Ascending aorta (tissue), 2 donors: Measurements from ENCODE around the gene CDK17. TPM values are rescaled to one million over a fixed set of nuclear protein-coding genes. Genes with fewer than 3 reads are reported as not detected.
"Not testable (repeated sequence)": the region's sequence is repeated elsewhere in the genome, so short reads cannot be mapped to it uniquely, and the experiment has no call there.

Experiments used
- DNase-seq, 2 donors: peaks; one replicate each; pipeline ENCODE4 v3.0.0-alpha.2; 2019; ENCODE audit warnings: low spot score in 2 of 2
- H3K27ac ChIP-seq, 2 donors: fragments of 200-600 bp; sonication (generic); one replicate each; pipeline ENCODE4 v1.5.1; 2016 to 2017; ENCODE audit warnings: mild to moderate bottlenecking in 1 of 2
- H3K27me3 ChIP-seq: fragments of 200-600 bp; sonication (generic); one replicate; pipeline ENCODE4 v1.5.1; 2017
- H3K36me3 ChIP-seq, 2 donors: fragments of 200-600 bp; sonication (generic); one replicate each; pipeline ENCODE4 v1.5.1; 2016
- H3K4me1 ChIP-seq, 2 donors: fragments of 200-600 bp; sonication (generic); one replicate each; pipeline ENCODE4 v1.5.1; 2016 to 2017; ENCODE audit warnings: mild to moderate bottlenecking in 1 of 2
- H3K4me3 ChIP-seq, 2 donors: fragments of 200-600 bp; sonication (generic); one replicate each; pipeline ENCODE4 v1.5.1; 2016 to 2017; ENCODE audit warnings: mild to moderate bottlenecking in 1 of 2
- H3K9me3 ChIP-seq, 2 donors: fragments of 200-600 bp; sonication (generic); one replicate each; pipeline ENCODE4 v1.5.1; 2016
- intact Hi-C: fragments of 100-400 bp; cut with DNase I; formaldehyde crosslinking; loops from one replicate; pipeline ENCODE4 v1.15.1; 2023
- total RNA-seq: library from RNA; depleted of rRNA; stranded (reverse); fragments of >200 nt; gene quantifications from one replicate; pipeline ENCODE4 v1.1.0, GENCODE V29; 2016
- TF ChIP-seq, protein P1 (sequence below), 3 experiments: fragments of 200-600 bp in 2 of 3; fragments of 450-650 bp in 1 of 3; sonication (generic) in 2 of 3; IDR thresholded peaks; one replicate each; pipeline ENCODE4 v1.5.1; 2016 to 2019; ENCODE audit warnings: antibody characterized with exemption in 3 of 3, mild to moderate bottlenecking in 1 of 3, moderate library complexity in 1 of 3

CDK17 gene
- total RNA-seq, 1 donor from 2014 or later, result 49.7 TPM

- intact Hi-C loops, result no loop called here
- Histone ChIP-seq H3K27me3 (no peaks in the 10 kb centered on the region), H3K4me3 (no peak overlapping the region), H3K27ac (no peak overlapping the region), H3K36me3 (no peaks in the 10 kb centered on the region), H3K4me1 (no peaks in the 10 kb centered on the region), H3K9me3 (no peaks in the 10 kb centered on the region)
- DNase-seq, result no peak
- TF ChIP-seq, protein P1, sequence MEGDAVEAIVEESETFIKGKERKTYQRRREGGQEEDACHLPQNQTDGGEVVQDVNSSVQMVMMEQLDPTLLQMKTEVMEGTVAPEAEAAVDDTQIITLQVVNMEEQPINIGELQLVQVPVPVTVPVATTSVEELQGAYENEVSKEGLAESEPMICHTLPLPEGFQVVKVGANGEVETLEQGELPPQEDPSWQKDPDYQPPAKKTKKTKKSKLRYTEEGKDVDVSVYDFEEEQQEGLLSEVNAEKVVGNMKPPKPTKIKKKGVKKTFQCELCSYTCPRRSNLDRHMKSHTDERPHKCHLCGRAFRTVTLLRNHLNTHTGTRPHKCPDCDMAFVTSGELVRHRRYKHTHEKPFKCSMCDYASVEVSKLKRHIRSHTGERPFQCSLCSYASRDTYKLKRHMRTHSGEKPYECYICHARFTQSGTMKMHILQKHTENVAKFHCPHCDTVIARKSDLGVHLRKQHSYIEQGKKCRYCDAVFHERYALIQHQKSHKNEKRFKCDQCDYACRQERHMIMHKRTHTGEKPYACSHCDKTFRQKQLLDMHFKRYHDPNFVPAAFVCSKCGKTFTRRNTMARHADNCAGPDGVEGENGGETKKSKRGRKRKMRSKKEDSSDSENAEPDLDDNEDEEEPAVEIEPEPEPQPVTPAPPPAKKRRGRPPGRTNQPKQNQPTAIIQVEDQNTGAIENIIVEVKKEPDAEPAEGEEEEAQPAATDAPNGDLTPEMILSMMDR (IDR thresholded peaks at IDR 0.05), result no peak
Observed at GRCh38 chr12:96442906-96443305, 42.7 kb upstream of the CDK17 start.

DNA sequence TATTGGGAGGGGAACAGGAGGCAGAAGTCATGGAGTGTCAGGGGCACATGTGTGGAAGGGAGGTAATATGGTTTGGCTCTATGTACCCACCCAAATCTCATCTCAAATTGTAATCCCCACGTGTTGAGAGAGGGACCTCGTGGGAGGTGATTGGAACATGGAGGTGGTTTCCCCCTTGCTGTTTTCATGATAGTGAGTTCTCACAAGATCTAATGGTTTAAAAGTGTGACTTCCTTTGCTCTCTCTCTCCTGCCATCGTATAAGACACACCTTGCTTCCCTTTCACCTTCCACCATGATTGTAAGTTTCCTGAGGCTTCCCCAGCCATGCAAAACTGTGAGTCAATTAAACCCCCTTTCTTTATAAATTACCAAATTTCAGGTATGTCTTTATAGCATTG is 41.6 kb upstream of the CDK17 start:
- intact Hi-C loops, result no loop called here
- Histone ChIP-seq H3K4me3 (no peak overlapping the region), H3K27me3 (no peaks in the 10 kb centered on the region), H3K4me1 (no peaks in the 10 kb centered on the region), H3K27ac (no peak overlapping the region), H3K9me3 (no peaks in the 10 kb centered on the region), H3K36me3 (no peaks in the 10 kb centered on the region)
- TF ChIP-seq, protein P1 (IDR thresholded peaks at IDR 0.05), result no peak
- DNase-seq, result no peak

GRCh38 chr12:96438330-96438729 is 38.1 kb upstream of the CDK17 start:
- no peak for DNase-seq
- Histone ChIP-seq H3K36me3 (no peaks in the 10 kb centered on the region), H3K27ac (no peak overlapping the region), H3K9me3 (no peaks in the 10 kb centered on the region), H3K4me3 (no peak overlapping the region), H3K4me1 (no peaks in the 10 kb centered on the region), H3K27me3 (no peaks in the 10 kb centered on the region)
- intact Hi-C loops, result no loop called here
- TF ChIP-seq, protein P1 (IDR thresholded peaks at IDR 0.05), result no peak

DNA sequence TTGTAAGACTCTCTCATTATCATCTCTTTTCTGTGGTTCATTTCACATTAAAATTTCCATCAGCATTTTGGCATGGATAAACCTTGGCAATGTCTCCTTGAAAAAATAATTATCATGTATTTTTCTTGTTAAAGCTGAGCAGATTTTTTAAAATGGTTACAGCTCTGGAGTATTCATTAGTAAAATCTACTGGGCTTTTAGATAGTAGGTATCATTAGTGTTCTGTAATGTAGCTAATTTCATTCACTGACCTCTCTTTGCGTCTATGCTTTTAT is 36.9 kb upstream of the CDK17 start:
- Histone ChIP-seq H3K4me1 (no peaks in the 10 kb centered on the region), H3K9me3 (no peaks in the 10 kb centered on the region), H3K4me3 (no peak overlapping the region), H3K36me3 (no peaks in the 10 kb centered on the region), H3K27me3 (no peaks in the 10 kb centered on the region), H3K27ac (no peak overlapping the region)
- DNase-seq, result no peak
- TF ChIP-seq, protein P1 (IDR thresholded peaks at IDR 0.05), result no peak
- intact Hi-C loops, result no loop called here

- Histone ChIP-seq H3K4me3 (no peak overlapping the region), H3K27ac (no peak overlapping the region), H3K36me3 (no peaks in the 10 kb centered on the region), H3K4me1 (no peaks in the 10 kb centered on the region), H3K9me3 (no peaks in the 10 kb centered on the region), H3K27me3 (no peaks in the 10 kb centered on the region)
- TF ChIP-seq, protein P1 (IDR thresholded peaks at IDR 0.05), result no peak
- DNase-seq, result no peak
- intact Hi-C loops, result no loop called here
Observed at GRCh38 chr12:96436366-96437170, 36.3 kb upstream of the CDK17 start.

- Histone ChIP-seq H3K27ac (no peak overlapping the region), H3K27me3 (no peaks in the 10 kb centered on the region), H3K4me3 (no peak overlapping the region), H3K4me1 (no peaks in the 10 kb centered on the region), H3K36me3 (no peaks in the 10 kb centered on the region), H3K9me3 (no peaks in the 10 kb centered on the region)
- no peak for DNase-seq
- intact Hi-C loops, result no loop called here
- TF ChIP-seq, protein P1 (IDR thresholded peaks at IDR 0.05), result no peak
Observed at GRCh38 chr12:96434107-96434506, 33.9 kb upstream of the CDK17 start.

DNA sequence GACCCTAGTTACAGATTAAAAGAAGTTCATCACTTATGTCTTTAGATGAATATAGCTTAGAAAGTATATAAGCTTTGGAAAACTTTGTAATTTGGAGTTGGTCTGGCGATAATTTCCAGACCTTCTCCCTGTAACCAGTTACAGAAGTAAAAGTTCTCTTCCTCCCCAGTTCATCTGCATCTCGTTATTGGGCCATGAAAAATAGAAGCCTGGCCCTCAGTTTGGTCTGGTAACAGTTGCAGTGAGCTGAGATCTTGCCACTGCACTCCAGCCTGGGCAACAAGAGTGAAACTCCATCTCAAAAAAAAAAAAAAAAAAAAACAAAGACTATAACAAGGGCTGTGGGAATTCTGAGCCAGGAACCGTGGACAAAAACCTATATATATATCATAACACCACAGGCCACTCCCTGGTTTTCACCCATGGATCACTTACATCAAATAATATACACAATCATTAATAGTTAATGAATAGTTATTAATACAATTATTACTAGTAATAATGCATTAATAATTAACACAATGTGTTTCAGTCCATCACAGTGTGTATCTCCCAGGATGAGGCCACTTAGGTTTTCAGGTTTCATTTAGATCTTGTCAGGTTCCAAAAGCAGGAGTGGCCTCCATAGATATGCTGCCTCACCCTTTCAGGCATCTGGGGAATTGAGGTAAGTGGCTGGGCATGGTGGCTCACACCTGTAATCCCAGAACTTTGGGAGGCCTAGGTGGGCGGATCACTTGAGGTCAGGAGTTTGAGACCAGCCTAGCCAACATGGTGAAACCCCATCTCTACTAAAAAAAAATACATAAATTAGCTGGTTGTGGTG is 32.5 kb upstream of the CDK17 start:
- H3K36me3 ChIP-seq, intact Hi-C loops, H3K4me1 ChIP-seq, H3K27me3 ChIP-seq, H3K27ac ChIP-seq, H3K4me3 ChIP-seq, H3K9me3 ChIP-seq, DNase-seq: not testable (repeated sequence)
